ENCODE measurements around the gene COA5.

Gene COA5

DNA sequence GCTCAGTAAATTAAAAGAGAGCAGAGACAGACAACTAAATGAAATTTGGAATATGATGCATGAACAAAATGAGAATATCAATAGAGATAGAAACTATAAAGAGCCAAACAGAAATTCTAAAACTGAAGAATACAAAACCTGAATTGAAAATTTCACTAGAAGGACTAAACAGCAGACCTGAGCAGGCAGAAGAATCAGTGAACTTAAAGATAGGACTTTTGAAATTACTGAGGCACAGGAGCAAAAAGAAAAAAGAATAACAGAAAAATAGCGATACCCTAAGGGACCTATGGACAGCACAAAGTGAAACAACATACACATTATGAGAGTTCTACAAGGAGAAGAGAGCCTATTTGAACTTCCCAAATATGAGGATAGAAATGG lies 41.7 kb upstream of the COA5 start:
- H3K9ac ChIP-seq (ENCODE audit: low read length) = no peak overlapping the region
- no CpG with 5 or more reads among the region's 1 CpG for WGBS
- no peaks in the 10 kb centered on the region for H3K36me3 ChIP-seq (ENCODE audit: control insufficient read depth in 1 of 2, insufficient read depth in 2 of 2, low read depth in 1 of 2, low read length in 2 of 2)
- no peak overlapping the region for H3K14ac ChIP-seq (ENCODE audit: low read length in 2 of 2)
- H2AFZ ChIP-seq (ENCODE audit: low read depth, low read length) = no peak overlapping the region
- H2BK15ac ChIP-seq (ENCODE audit: low read depth, poor library complexity, severe bottlenecking) = no peak overlapping the region
- H3K27me3 ChIP-seq (ENCODE audit: control insufficient read depth in 1 of 2, insufficient read depth in 1 of 2, low read length in 2 of 2) = peaks cover 0 to 4% of the 10 kb centered on the region in 2 experiments
- H3K79me1 ChIP-seq (replicated peaks; ENCODE audit: low read length, poor library complexity, severe bottlenecking) = no peaks in the 10 kb centered on the region
- no peaks in the 10 kb centered on the region for H3K4me1 ChIP-seq (ENCODE audit: control insufficient read depth, insufficient read depth, low read depth, low read length)
- no peak overlapping the region for H3K18ac ChIP-seq (ENCODE audit: low read depth in 1 of 2, low read length in 2 of 2)
- no peak overlapping the region for H3K23ac ChIP-seq (ENCODE audit: low read length in 2 of 2)
- H3K9me3 ChIP-seq (ENCODE audit: control insufficient read depth, low read length) = no peaks in the 10 kb centered on the region
- no peak overlapping the region for H2BK5ac ChIP-seq (ENCODE audit: low read depth, low read length, poor library complexity, severe bottlenecking)
- no peak overlapping the region for H3K4me2 ChIP-seq (ENCODE audit: low read length, poor library complexity, severe bottlenecking)
- no peak overlapping the region for H4K8ac ChIP-seq (ENCODE audit: low read length)
- no peak overlapping the region for H3K27ac ChIP-seq (ENCODE audit: low read length, poor library complexity, severe bottlenecking)
- no peak overlapping the region for H2BK12ac ChIP-seq (ENCODE audit: low read length in 2 of 2)
- no peak overlapping the region for H2BK120ac ChIP-seq (ENCODE audit: low read depth, low read length)
- no peak overlapping the region for H2AK5ac ChIP-seq (ENCODE audit: low read length, severe bottlenecking)
- H3K4ac ChIP-seq (ENCODE audit: low read depth in 1 of 2, low read length in 2 of 2) = no peak overlapping the region
- no peak overlapping the region for H4K91ac ChIP-seq (ENCODE audit: low read length)
- no peak for DNase-seq
- H3K4me3 ChIP-seq (ENCODE audit: insufficient read depth in 1 of 2, low read depth in 1 of 2, low read length in 2 of 2) = no peak overlapping the region

DNA sequence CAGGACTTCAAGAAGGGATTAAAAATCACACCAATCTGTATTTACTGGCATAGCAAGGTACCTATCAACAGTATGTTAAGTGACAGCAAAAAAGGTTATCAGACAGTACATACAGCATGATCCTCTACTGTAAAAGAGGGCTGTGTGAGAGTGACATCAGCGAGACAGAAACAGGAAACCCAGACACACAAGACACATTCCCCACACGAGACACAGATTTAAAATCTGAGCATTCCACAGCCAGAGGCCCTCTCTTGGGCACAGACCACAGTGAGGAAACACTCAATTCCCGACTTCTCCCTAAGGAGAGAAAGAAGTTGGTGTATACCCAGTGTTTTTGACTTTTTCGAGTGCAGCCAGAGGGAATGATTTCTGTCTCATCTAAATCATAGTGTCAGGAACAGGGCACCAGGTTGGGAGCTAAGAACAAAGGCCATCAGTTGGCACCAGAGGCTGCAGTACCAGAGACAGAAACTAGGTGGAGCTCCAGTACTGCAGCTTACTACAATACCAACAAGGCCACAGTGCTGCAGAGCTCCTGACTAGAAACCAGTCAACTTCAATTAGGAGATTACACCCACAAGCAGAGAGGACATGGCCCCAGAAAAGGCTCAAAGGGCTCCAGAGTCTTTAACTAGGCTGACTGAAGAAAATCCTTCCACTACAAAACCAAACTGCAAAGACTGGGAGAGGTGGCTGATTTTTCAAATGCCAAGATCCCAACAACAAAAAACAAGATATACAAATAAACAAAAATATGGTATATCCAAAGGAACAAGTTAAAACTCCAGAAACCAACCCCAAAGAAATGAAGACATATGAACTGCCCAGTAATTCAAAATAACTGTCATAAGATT lies 41.1 kb upstream of the COA5 start:
- Histone ChIP-seq H3K36me3 (ENCODE audit: control insufficient read depth in 1 of 2, insufficient read depth in 2 of 2, low read depth in 1 of 2, low read length in 2 of 2) (no peaks in the 10 kb centered on the region), H2AK5ac (ENCODE audit: low read length, severe bottlenecking) (no peak overlapping the region), H3K79me1 (replicated peaks; ENCODE audit: low read length, poor library complexity, severe bottlenecking) (no peaks in the 10 kb centered on the region), H3K23ac (ENCODE audit: low read length in 2 of 2) (no peak overlapping the region), H2BK15ac (ENCODE audit: low read depth, poor library complexity, severe bottlenecking) (no peak overlapping the region), H3K4ac (ENCODE audit: low read depth in 1 of 2, low read length in 2 of 2) (no peak overlapping the region), H2AFZ (ENCODE audit: low read depth, low read length) (no peak overlapping the region), H3K9me3 (ENCODE audit: control insufficient read depth, low read length) (no peaks in the 10 kb centered on the region), H4K91ac (ENCODE audit: low read length) (no peak overlapping the region), H4K8ac (ENCODE audit: low read length) (no peak overlapping the region), H3K9ac (ENCODE audit: low read length) (no peak overlapping the region), H2BK120ac (ENCODE audit: low read depth, low read length) (no peak overlapping the region), H3K27ac (ENCODE audit: low read length, poor library complexity, severe bottlenecking) (no peak overlapping the region), H3K18ac (ENCODE audit: low read depth in 1 of 2, low read length in 2 of 2) (no peak overlapping the region), H2BK12ac (ENCODE audit: low read length in 2 of 2) (no peak overlapping the region), H3K14ac (ENCODE audit: low read length in 2 of 2) (no peak overlapping the region), H3K4me2 (ENCODE audit: low read length, poor library complexity, severe bottlenecking) (no peak overlapping the region), H2BK5ac (ENCODE audit: low read depth, low read length, poor library complexity, severe bottlenecking) (no peak overlapping the region), H3K27me3 (ENCODE audit: control insufficient read depth in 1 of 2, insufficient read depth in 1 of 2, low read length in 2 of 2) (peaks cover 0 to 7% of the 10 kb centered on the region in 2 experiments), H3K4me1 (ENCODE audit: control insufficient read depth, insufficient read depth, low read depth, low read length) (no peaks in the 10 kb centered on the region), H3K4me3 (ENCODE audit: insufficient read depth in 1 of 2, low read depth in 1 of 2, low read length in 2 of 2) (no peak overlapping the region)
- DNase-seq = peak; percentile 74
- WGBS = 10% methylated on average over 3 of the region's 4 CpGs

DNA sequence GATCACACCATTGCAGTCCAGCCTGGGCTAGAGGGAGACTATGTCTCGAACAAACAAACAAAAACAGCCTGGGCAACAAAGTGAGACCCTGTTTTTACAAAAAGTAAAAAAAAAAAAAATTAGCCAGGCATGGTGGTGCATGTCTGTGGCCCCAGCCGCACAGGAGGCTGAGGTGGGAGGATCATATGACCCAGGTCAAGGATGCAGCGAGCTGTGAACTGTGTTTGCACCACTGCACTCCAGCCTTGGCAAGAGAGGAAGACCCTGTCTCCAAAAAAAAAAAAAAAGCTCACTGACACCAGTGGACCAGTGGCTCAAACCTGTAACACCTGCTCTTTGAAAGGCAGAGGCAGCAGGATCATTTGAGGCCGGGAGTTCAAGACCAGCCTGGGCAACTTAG lies 40.1 kb upstream of the COA5 start:
- Histone ChIP-seq H3K9me3 (ENCODE audit: control insufficient read depth, low read length) (no peaks in the 10 kb centered on the region), H2AFZ (ENCODE audit: low read depth, low read length) (no peak overlapping the region), H3K23ac (ENCODE audit: low read length in 2 of 2) (no peak overlapping the region), H3K4me1 (ENCODE audit: control insufficient read depth, insufficient read depth, low read depth, low read length) (no peaks in the 10 kb centered on the region), H4K91ac (ENCODE audit: low read length) (no peak overlapping the region), H3K79me1 (replicated peaks; ENCODE audit: low read length, poor library complexity, severe bottlenecking) (no peaks in the 10 kb centered on the region), H2AK5ac (ENCODE audit: low read length, severe bottlenecking) (no peak overlapping the region), H2BK15ac (ENCODE audit: low read depth, poor library complexity, severe bottlenecking) (no peak overlapping the region), H2BK120ac (ENCODE audit: low read depth, low read length) (no peak overlapping the region), H3K27ac (ENCODE audit: low read length, poor library complexity, severe bottlenecking) (no peak overlapping the region), H2BK5ac (ENCODE audit: low read depth, low read length, poor library complexity, severe bottlenecking) (no peak overlapping the region), H3K27me3 (ENCODE audit: control insufficient read depth in 1 of 2, insufficient read depth in 1 of 2, low read length in 2 of 2) (peaks cover 0 to 7% of the 10 kb centered on the region in 2 experiments), H3K4ac (ENCODE audit: low read depth in 1 of 2, low read length in 2 of 2) (no peak overlapping the region), H3K4me3 (ENCODE audit: insufficient read depth in 1 of 2, low read depth in 1 of 2, low read length in 2 of 2) (no peak overlapping the region), H3K14ac (ENCODE audit: low read length in 2 of 2) (no peak overlapping the region), H3K9ac (ENCODE audit: low read length) (no peak overlapping the region), H3K4me2 (ENCODE audit: low read length, poor library complexity, severe bottlenecking) (no peak overlapping the region), H2BK12ac (ENCODE audit: low read length in 2 of 2) (no peak overlapping the region), H3K18ac (ENCODE audit: low read depth in 1 of 2, low read length in 2 of 2) (no peak overlapping the region), H4K8ac (ENCODE audit: low read length) (no peak overlapping the region), H3K36me3 (ENCODE audit: control insufficient read depth in 1 of 2, insufficient read depth in 2 of 2, low read depth in 1 of 2, low read length in 2 of 2) (no peaks in the 10 kb centered on the region)
- WGBS = 90% methylated on average over 4 of the region's 4 CpGs
- DNase-seq = no peak

DNA sequence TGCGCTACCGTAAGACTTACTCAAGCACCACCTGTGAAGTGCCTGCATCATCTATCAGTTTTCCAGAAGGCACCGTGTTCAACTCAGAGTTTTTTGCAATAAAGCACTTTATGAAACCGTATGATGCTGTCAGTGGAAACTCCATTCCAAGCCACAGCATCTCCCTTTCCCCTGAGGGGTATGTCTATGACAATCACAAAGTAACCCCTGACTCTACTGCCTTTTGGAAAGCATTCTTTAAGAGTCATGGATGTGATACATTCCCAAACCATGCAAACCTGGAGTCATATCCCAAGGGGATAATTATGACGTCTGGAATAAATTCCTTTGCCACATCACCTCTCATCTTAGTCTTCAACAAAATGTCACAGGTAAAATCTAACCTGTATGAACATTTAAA lies 39.3 kb upstream of the COA5 start:
- WGBS = 67% methylated on average over 5 of the region's 5 CpGs
- H2BK5ac ChIP-seq (ENCODE audit: low read depth, low read length, poor library complexity, severe bottlenecking) = no peak overlapping the region
- no peak overlapping the region for H3K14ac ChIP-seq (ENCODE audit: low read length in 2 of 2)

More for the DNA sequence above, 39.3 kb upstream of the COA5 start:
- Histone ChIP-seq H3K4me3 (ENCODE audit: insufficient read depth in 1 of 2, low read depth in 1 of 2, low read length in 2 of 2) (no peak overlapping the region), H2BK12ac (ENCODE audit: low read length in 2 of 2) (no peak overlapping the region), H2AK5ac (ENCODE audit: low read length, severe bottlenecking) (no peak overlapping the region), H3K23ac (ENCODE audit: low read length in 2 of 2) (no peak overlapping the region), H4K8ac (ENCODE audit: low read length) (no peak overlapping the region), H2AFZ (ENCODE audit: low read depth, low read length) (no peak overlapping the region), H3K18ac (ENCODE audit: low read depth in 1 of 2, low read length in 2 of 2) (no peak overlapping the region), H3K27ac (ENCODE audit: low read length, poor library complexity, severe bottlenecking) (no peak overlapping the region), H3K4me1 (ENCODE audit: control insufficient read depth, insufficient read depth, low read depth, low read length) (no peaks in the 10 kb centered on the region), H3K79me1 (replicated peaks; ENCODE audit: low read length, poor library complexity, severe bottlenecking) (no peaks in the 10 kb centered on the region), H3K4ac (ENCODE audit: low read depth in 1 of 2, low read length in 2 of 2) (no peak overlapping the region), H3K36me3 (ENCODE audit: control insufficient read depth in 1 of 2, insufficient read depth in 2 of 2, low read depth in 1 of 2, low read length in 2 of 2) (no peaks in the 10 kb centered on the region), H2BK120ac (ENCODE audit: low read depth, low read length) (no peak overlapping the region), H3K27me3 (ENCODE audit: control insufficient read depth in 1 of 2, insufficient read depth in 1 of 2, low read length in 2 of 2) (peaks cover 0 to 7% of the 10 kb centered on the region in 2 experiments), H3K4me2 (ENCODE audit: low read length, poor library complexity, severe bottlenecking) (no peak overlapping the region), H3K9ac (ENCODE audit: low read length) (no peak overlapping the region), H4K91ac (ENCODE audit: low read length) (no peak overlapping the region), H3K9me3 (ENCODE audit: control insufficient read depth, low read length) (no peaks in the 10 kb centered on the region), H2BK15ac (ENCODE audit: low read depth, poor library complexity, severe bottlenecking) (no peak overlapping the region)
- DNase-seq = no peak
